HG03460 (cell line): ENCODE results near the gene CCDC158.
"Not testable (repeated sequence)": the region's sequence is repeated elsewhere in the genome, so short reads cannot be mapped to it uniquely, and the experiment has no call there.

ENCODE experiments used
- ATAC-seq: cut with Tn5 transposase; IDR thresholded peaks from one replicate; pipeline ENCODE4 v1.9.1; 2021; ENCODE audit not compliant: unreplicated experiment

CCDC158 gene

DNA sequence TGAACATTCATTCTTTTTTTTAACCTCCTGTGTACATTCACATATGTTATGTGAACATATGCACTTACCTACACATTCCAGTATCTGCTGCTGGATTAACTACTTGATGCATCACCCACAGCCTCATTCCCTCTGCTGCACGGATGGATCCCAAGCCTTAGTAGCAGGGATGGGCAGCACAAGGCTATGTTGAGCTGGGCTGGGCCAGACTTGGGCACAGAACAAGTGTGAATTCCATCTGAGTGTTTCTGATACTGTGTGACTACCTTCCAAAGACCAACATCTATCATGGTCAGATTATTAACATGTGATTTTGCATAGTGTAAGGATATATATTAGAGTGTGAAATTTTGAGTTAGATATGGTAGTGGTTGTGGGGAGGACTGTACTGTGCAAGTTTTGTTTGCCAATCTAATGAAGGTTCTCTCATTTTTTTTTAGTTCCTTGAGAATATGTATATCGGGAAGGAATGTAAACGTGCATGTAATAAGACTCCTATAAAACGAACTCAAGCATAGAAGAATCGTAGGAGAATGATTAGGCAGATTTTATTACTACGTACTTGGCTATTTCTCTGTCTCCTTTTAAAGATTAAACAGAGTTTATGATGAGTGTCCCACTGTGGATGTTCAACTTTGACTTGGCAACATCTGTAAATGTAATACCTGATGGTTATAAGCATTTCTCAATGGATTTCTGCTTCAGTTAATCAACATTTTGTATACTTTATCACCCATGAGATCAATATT is 137.8 kb downstream of the CCDC158 start:
- no peak for ATAC-seq

DNA sequence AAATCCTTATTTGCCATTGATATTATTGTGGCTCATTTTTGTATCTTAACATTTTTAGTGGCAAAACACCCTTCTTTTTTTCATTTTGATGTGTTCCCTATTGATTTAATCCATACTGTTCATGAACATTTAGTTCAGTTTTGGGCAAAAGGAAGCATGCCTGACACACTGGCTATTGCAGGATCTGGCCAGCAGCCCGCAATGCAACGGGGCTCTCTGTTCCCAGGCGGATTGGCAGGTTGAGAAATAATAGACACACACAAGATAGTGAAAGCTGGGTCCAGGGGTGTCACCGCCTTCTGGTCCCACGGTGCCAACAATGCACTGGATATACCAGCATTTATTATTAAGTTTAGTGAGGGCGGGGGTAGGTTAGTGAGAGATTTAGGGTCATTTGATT is 139.3 kb downstream of the CCDC158 start:
- not testable (repeated sequence) for ATAC-seq

DNA sequence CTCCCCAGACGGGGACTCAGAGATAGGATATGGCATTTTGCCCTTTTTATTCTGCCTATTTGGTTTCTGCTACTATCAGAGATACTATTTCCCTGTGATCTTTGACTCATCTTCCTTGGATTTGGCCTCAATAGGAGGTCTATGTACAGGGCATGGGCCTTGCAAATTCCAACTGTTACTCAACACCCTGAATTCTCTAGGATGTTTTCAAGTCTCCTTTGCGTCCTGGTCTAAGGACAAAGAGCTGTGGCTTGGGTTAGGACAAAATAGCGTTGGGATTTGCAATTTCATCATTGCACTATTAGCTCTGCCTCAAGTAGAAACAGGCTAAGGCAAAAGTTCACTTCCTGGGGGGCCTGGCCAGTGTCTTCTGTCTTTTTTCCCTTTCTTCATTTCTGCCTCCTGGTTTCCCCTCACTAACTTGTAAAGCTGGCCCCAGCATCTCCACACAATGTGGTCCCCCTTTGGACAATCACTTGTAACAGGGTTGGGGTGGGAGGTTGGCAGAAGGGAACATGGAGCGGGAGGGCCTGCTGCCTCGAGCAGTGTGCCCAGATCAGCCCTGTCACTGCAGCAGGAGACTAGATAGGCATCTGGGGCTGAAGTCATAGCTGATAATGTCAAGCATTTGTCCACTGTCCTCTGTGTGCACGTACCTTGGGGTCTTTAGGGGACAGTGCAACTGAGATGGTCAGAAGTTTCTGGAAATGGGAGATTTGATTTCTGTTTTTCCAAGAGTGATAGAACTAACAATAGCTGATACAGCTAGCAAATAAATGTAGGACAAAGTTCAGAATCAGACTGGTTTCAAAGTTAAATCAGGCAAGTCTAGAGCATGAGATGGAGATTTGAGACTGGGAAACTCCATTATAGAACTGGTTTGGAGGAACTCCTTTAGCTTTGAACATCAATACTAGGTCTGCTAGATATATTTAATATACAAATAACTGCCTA is 140.2 kb downstream of the CCDC158 start:
- ATAC-seq, result no peak

DNA sequence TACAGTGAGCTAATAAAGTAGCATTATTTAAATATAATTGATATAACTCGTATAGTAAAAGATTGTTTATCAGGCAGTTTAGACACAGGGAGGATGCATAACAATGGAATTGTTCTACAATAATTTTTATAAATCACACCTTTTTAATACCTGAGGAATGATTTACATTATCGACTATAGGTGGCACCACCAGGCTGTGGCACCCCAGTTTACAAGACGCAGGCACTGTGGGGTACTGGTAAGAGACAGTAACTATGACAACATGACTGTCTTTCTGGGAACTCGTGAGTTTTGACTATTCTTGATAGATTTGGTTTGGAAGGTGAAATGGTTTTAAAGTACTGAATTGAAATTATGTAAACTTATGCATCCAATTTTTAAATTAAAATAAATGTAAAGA is 141.5 kb downstream of the CCDC158 start:
- no peak for ATAC-seq

DNA sequence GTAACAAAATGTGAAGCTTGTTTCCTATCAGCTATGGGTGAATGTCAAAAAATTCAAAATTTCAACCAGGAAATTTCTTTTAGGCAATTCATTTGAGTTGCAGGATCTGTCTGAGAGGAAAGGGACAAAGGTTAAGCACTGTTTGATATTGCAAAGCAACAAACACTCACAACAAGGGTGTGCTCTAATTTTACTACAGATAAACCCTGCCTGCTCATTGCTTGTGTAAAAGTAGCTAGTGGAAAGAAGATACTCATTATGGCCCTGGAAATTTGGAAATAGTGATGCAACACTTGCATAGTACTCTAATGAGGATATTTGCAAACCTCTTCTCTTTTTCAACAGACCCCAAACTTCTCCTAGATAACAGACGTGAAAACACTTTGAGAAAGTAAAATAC is 142.4 kb downstream of the CCDC158 start:
- ATAC-seq, result no peak

DNA sequence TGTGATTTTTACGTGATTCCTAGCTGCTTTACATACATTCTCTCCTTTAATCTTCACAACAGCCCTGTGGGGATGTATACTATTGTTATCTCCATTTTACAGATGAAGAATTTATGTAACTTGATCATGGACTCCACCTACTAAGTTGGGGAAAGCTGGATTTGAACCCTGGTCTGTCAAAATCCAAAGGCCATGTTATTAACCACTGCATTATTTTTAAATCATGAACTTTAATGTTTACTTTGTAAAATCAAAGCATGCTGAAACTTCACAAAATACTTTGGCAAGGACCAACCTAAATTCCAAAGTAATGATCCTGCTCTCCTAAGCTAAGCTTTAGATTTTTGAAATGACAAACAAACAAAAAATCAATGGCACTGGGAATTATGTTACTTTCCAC is 143.3 kb downstream of the CCDC158 start:
- ATAC-seq, result no peak

DNA sequence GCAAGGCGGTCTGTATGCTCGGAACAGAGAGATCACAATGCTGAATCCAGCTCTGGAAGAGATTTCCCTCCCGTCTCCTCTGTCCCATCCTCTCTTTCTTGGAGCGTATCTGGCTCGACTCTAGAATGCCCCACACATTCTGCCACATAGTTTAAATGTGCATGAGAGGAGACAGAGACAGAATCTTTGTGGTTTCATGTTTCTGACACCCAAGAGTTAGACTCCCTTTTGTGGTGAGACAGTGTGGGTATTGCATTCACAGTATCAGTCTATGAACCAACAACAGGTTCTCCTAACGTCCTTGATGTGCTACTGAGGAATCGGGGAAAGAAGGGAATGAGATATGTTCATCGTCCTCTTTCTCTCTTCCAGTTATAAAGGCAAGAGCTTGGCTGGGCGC is 144.1 kb downstream of the CCDC158 start:
- no peak for ATAC-seq

DNA sequence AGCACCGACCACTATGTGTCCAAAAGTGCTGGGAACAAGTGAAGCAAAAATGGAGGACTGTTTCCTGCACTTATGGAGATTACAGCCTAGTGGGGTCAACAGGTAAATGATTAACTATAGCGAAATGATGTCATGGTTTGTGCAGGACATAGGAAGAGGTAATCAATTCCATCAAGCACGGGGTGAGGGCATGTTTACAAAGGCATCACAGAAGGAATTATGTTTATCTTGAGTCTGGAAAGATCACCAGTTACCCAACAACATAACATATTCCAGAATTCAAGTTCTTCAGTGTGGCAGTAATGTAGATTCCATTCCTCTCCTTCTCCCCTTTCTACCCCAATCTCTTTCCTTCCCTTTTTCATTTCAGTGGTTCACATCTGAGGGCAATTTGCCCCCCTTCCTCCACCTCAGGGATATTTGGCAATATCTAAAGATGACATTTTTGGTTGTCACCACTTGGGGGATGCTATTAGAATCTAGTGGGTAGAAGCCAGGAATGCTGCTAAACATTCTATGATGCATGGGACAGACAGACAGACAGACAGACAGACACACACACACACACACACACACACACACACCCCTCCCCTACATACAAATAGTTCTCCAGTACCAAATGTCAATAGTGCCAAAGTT is 145.3 kb downstream of the CCDC158 start:
- ATAC-seq, result no peak

DNA sequence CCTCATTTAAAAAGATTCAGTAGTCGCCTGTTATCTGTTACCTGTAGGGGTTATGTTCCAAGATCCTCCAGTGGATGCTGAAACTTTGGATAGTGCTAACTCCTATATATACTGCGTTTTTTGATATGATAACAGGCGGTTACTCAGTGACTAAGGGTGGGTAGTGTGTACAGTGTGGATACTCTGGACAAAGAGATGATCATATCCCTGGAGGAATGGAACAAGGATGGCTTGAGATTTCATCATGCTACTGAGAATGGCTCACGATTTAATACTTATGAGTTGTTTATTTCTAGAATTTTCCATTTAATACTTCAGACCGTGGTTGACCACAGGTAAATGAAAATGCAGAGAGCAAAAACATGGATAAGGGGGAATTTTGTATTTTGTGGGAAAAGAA is 147.9 kb downstream of the CCDC158 start:
- no peak for ATAC-seq

DNA sequence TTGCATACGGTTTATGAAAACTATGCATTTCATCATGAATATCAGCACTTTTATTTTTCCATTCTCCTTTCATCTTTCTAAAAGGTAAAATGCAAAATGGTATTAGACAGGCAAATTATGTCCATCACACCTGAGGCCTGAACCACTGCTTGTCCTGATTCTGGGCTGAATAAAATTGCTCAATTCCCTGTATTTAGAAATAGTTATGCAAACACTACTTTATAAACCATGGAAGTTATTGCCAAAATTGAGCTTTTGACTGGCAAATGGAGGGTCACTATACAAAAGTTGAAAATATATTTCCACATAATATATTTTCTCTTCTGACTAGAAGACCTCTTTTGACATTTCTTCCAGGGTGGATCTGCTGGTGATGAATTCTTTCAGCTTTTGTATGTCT is 148.4 kb downstream of the CCDC158 start:
- no peak for ATAC-seq

DNA sequence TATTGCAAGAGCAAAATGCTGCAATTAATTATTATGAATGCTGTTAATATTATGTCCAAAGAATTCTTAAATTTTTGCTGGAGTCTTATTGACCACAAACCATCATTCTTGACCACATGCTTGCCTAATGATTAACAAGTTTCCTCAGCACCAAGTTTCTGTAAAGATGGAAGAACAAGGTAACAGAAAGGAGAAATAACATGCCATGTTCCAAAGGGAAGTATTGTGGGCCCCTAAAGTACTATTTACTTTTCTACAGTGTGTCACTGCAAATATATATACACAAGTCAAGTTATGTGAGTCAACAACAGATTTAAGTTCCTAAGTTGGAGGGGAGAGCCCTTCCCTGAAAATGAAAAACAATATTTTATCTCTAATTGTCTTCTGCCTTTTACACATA is 148.9 kb downstream of the CCDC158 start:
- no peak for ATAC-seq

DNA sequence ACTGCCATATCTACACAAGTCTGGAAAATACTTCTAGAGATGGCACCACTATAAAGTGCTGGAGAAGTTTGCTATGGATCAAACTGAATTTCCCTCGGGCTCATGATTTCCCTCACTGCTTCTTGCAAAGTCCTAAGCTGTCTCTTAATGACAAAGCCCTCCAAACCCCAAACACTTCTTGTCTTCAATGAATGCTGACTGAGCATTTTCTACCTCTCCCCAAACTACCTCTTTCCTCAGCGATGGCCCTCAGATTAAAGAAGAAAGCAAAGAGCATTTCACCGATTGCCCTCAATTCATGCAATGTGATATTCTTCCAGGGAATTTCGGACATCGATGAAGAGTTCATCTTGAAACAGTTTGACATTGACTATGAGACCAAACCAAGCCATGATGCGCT is 149.7 kb downstream of the CCDC158 start:
- no peak for ATAC-seq

DNA sequence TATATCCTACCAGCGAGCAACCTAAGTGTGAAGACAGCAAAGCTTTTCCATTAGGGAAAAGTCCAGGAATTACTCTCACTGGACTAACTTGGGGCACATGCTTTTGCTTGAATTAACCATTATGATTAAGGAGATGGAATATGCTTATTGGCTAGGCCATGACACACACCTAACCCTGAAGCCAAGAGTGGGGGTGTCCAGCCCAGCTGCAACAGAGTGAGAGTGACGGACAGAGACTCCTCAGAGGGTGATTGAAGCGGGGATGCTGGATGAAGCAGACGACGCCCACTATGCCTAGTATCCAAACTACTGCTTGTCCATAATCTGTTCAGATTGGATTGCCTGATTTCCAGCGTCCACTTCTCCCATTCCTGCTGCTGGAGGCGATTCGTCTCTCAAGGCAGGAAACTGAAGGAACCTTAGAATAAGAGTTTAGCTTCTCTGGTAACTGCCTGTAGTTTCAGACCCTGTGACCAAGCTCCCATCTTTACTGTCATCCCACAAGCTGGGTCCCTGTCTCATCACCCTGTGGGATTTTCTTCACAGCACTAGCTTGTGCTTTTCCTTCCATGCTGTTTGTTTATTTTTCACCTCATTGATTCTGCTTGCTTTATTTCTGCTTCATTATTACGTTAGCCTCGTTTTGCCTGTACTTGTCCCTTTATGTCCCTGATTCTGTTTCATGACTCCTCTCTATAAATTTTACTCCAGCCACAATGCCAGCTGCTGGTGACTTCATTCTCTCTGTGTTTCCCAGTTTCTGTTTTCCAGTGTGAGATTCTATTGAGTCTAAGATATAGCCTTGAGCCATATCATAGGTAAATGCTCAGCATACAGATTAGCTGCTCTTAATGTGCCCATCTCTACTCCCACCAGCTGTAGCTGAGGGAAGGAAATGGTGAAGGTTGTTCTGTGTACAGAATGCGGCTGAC is 150.4 kb downstream of the CCDC158 start:
- no peak for ATAC-seq

DNA sequence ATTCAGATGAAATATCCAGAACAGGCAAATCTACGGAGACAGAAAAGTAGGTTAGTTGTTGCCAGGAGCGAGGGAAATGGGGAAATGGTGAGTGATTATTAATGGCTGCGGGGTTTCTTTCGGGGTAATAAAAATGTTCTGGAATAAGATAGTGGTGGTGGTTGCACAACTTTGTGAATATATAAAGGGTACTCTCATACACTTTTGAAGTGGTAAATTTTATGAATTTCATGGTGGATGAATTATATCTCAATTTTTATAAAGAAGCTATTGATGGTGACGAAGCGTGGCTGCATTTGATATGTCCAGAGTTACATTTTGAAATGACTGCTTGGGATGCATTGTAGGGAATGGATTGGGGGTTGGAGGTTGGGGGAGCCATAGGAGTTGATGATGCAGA is 153.1 kb downstream of the CCDC158 start:
- no peak for ATAC-seq

DNA sequence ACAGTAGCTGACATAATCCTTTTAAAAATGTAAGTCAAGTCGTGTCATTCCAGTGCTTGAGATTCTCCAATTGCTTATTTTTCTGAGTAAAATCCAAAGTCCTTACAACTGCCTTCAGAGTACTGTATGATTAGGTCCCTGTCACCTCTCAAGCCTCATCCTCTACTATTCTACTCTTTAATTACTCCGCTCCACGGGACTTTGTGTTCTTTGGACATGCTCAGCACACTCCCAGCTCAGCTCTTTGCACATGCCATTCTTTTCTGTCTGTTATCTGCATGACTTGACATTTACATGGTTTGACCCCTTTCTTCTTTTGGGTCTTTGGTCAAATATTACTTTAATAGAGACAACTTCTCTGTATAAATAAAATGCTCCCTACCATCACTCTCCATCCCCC is 154.3 kb downstream of the CCDC158 start:
- no peak for ATAC-seq

DNA sequence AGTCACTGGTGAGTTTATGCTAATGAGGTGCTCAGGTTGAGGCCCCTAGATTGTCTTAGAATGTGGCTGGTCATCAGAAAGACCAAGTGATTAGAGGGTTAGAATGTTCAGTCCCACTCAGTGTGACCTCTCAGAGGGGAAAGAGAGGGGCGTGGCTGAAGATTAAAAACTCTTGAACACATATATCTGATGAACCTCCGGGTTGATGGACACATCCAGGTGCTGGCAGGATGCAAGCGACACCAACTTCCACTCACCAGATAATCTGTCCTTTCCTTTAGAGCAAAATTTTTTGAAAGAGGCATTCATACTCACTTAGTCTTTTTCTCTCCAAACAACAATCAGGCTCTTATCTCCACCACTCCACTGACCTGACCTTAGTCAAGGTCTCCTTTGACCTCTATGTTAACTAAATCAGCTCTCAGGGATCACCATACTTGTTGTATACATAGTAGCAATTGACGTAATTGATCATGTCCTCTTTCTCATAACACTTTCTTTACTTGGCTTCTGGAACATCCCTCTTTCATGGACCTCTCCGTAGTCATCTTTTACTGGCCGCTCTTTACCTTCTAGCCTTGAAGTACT is 155.2 kb downstream of the CCDC158 start:
- ATAC-seq, result no peak
